ENCODE results near the gene TMPRSS4.

DNA sequence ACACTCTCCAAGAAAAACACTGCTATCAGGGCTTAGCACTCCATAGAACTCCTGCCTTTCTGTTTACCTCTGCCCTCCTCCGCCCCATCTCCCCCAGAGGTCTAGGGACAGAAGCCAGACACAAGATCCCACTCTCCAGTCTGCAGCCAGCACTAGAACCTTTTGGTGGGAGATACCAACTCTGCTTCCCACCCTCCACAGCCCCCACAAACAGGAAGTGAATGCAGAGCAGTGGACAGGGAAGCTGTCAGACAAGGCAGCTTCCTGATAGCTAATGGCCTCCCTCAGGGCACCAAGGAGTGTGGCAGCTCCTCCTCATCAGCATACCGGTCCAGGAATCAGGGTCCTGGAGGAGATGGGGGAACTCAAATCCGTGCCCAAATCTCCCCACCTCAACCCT lies 70.6 kb downstream of the TMPRSS4 start:
- TF ChIP-seq, protein P1, sequence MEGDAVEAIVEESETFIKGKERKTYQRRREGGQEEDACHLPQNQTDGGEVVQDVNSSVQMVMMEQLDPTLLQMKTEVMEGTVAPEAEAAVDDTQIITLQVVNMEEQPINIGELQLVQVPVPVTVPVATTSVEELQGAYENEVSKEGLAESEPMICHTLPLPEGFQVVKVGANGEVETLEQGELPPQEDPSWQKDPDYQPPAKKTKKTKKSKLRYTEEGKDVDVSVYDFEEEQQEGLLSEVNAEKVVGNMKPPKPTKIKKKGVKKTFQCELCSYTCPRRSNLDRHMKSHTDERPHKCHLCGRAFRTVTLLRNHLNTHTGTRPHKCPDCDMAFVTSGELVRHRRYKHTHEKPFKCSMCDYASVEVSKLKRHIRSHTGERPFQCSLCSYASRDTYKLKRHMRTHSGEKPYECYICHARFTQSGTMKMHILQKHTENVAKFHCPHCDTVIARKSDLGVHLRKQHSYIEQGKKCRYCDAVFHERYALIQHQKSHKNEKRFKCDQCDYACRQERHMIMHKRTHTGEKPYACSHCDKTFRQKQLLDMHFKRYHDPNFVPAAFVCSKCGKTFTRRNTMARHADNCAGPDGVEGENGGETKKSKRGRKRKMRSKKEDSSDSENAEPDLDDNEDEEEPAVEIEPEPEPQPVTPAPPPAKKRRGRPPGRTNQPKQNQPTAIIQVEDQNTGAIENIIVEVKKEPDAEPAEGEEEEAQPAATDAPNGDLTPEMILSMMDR (conservative IDR thresholded peaks at IDR 0.05; ENCODE audit: low read depth, low read length) = no peak
- no peak for TF ChIP-seq EZH2 (IDR thresholded peaks at IDR 0.05; ENCODE audit: borderline replicate concordance, low read depth, low read length, poor library complexity, severe bottlenecking)
